Spleen (tissue), 7 donors: ENCODE measurements around the gene DYRK1B.

Source experiments
- CTCF ChIP-seq, 11 experiments: fragments of 200-600 bp in 7 of 11; fragments of 450-650 bp in 4 of 11; sonication (generic) in 4 of 11; IDR thresholded peaks in 8 of 11; conservative IDR thresholded peaks in 3 of 11; 1 replicate in 7 of 11; 2 replicates in 4 of 11; pipeline versions ENCODE4 v1.4.0 to v1.8.0; 2016 to 2021; ENCODE audit warnings: antibody characterized with exemption in 11 of 11, inconsistent platforms in 4 of 11, mild to moderate bottlenecking in 1 of 11
- POLR2A ChIP-seq, 3 donors: fragments of 450-650 bp; IDR thresholded peaks; one replicate each; pipeline ENCODE4 v1.5.1; 2017; ENCODE audit warnings: antibody characterized with exemption in 3 of 3, mild to moderate bottlenecking in 1 of 3
- donor health status: DM: no; HTN: no; CAD: no; lungs with moderate emphysema.
- donor health status: DM: no; HTN: no; CAD: no.
- donor health status: DM: no; HTN: no; CAD: no.

- no peak for TF ChIP-seq POLR2A (IDR thresholded peaks at IDR 0.05)
- TF ChIP-seq CTCF (IDR thresholded peaks at IDR 0.05 in 8 of 11, conservative IDR thresholded peaks at IDR 0.05 in 3 of 11), result no peak
Measured at GRCh38 chr19:39832341-39833083, 1.4 kb downstream of the DYRK1B start.
